Measurements from ENCODE around the gene EIF3D.

DNA sequence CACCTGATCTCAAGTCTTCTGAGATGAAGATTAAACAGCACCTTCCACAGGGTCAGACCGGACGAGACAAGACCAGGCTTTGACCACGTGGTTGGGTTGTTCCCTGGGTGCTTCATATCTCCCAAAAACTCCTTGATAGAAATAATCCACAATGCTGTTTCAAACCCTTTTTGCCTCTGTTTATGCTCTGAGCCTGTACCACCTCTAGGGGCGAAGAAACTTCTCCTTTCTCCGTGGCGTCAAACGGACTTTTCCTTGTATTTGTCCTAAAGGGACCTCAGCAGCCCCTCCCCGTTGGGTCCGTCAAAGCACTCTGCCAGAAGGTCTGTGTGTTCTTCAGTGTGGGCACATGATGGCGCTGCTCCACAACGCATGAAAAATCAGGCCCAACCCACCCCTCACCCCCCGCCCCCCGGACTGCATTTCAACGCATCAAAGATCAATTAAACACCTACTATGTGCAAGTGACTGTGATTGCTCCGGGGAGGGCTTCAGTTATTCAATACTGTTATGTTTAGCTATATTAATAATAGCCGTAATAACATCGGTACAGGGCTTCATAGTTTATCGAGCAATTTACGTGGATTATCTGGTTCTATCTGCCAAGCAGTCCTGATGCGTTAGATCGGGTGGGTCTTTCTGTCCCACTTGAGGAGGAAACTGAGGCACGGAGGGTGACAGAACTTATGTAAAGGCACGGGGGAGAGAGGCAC lies 17.3 kb upstream of the EIF3D start:
- no peak for TF ChIP-seq ZNF624 (tag by site-specific recombination; IDR thresholded peaks at IDR 0.05)
- TF ChIP-seq, protein P1, sequence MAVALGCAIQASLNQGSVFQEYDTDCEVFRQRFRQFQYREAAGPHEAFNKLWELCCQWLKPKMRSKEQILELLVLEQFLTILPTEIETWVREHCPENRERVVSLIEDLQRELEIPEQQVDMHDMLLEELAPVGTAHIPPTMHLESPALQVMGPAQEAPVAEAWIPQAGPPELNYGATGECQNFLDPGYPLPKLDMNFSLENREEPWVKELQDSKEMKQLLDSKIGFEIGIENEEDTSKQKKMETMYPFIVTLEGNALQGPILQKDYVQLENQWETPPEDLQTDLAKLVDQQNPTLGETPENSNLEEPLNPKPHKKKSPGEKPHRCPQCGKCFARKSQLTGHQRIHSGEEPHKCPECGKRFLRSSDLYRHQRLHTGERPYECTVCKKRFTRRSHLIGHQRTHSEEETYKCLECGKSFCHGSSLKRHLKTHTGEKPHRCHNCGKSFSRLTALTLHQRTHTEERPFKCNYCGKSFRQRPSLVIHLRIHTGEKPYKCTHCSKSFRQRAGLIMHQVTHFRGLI (tag by site-specific recombination; IDR thresholded peaks at IDR 0.05) = no peak
- TF ChIP-seq ZSCAN30 (tag by site-specific recombination; IDR thresholded peaks at IDR 0.05) = no peak
- TF ChIP-seq, protein P2, sequence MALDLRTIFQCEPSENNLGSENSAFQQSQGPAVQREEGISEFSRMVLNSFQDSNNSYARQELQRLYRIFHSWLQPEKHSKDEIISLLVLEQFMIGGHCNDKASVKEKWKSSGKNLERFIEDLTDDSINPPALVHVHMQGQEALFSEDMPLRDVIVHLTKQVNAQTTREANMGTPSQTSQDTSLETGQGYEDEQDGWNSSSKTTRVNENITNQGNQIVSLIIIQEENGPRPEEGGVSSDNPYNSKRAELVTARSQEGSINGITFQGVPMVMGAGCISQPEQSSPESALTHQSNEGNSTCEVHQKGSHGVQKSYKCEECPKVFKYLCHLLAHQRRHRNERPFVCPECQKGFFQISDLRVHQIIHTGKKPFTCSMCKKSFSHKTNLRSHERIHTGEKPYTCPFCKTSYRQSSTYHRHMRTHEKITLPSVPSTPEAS (tag by site-specific recombination; IDR thresholded peaks at IDR 0.05) = no peak
- TF ChIP-seq CTCF (tag by site-specific recombination; IDR thresholded peaks at IDR 0.05) = peak; percentile 57
- TF ChIP-seq ZNF211 (tag by site-specific recombination; IDR thresholded peaks at IDR 0.05; ENCODE audit: low read depth) = no peak
- TF ChIP-seq ATF2 (tag by site-specific recombination; IDR thresholded peaks at IDR 0.05; ENCODE audit: low read depth) = no peak
- TF ChIP-seq GLI4 (tag by site-specific recombination; IDR thresholded peaks at IDR 0.05) = no peak
- no peak for TF ChIP-seq ZNF354C (tag by site-specific recombination; IDR thresholded peaks at IDR 0.05; ENCODE audit: borderline replicate concordance, low read depth)
- peak; percentile 13; the same call in 1 of the 2 replicates for TF ChIP-seq KLF9 (tag by site-specific recombination; IDR thresholded peaks at IDR 0.05; ENCODE audit: low read depth)
- TF ChIP-seq ZNF544 (tag by site-specific recombination; IDR thresholded peaks at IDR 0.05) = no peak
- TF ChIP-seq ZNF792 (tag by site-specific recombination; IDR thresholded peaks at IDR 0.05) = no peak
- no peak for TF ChIP-seq BCL11A (tag by site-specific recombination; IDR thresholded peaks at IDR 0.05; ENCODE audit: low read depth)
